ENCODE data around the gene UGT3A1.

DNA sequence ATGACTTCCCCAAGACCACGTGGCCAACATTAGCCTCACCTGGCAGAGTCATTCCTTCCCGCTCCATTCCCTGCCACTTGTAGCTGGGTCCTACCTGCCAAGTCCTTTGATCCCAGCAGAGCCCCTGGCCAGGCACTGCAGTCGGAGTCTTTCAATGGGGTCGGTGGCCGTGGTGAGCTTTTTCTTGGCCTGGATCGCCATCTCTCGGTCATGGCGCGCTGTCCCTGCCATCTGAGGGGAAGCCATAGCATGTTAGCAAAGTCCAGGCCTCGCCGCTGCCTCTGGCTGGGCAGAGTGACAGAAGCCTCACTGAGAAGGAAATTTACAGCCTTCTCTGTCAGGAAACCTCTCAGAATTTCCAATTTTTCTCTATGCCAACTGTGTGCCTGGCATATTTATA lies 70.3 kb downstream of the UGT3A1 start:
- TF ChIP-seq, protein P1, sequence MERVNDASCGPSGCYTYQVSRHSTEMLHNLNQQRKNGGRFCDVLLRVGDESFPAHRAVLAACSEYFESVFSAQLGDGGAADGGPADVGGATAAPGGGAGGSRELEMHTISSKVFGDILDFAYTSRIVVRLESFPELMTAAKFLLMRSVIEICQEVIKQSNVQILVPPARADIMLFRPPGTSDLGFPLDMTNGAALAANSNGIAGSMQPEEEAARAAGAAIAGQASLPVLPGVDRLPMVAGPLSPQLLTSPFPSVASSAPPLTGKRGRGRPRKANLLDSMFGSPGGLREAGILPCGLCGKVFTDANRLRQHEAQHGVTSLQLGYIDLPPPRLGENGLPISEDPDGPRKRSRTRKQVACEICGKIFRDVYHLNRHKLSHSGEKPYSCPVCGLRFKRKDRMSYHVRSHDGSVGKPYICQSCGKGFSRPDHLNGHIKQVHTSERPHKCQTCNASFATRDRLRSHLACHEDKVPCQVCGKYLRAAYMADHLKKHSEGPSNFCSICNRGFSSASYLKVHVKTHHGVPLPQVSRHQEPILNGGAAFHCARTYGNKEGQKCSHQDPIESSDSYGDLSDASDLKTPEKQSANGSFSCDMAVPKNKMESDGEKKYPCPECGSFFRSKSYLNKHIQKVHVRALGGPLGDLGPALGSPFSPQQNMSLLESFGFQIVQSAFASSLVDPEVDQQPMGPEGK (CRISPR knock-in tag; IDR thresholded peaks at IDR 0.05; ENCODE audit: borderline replicate concordance), result no peak
- TF ChIP-seq ZNF70 (CRISPR knock-in tag; IDR thresholded peaks at IDR 0.05) (no peak), ZNF8 (CRISPR knock-in tag; IDR thresholded peaks at IDR 0.05) (no peak), ZFP3 (CRISPR knock-in tag; IDR thresholded peaks at IDR 0.05) (no peak), ARNTL (CRISPR knock-in tag; IDR thresholded peaks at IDR 0.05; ENCODE audit: borderline replicate concordance, low read depth) (no peak), ISL1 (CRISPR knock-in tag; IDR thresholded peaks at IDR 0.05) (no peak), GLIS3 (CRISPR knock-in tag; IDR thresholded peaks at IDR 0.05) (no peak), ZFP30 (CRISPR knock-in tag; IDR thresholded peaks at IDR 0.05) (no peak), ESRRG (CRISPR knock-in tag; IDR thresholded peaks at IDR 0.05) (no peak), ZC3H10 (CRISPR knock-in tag; IDR thresholded peaks at IDR 0.05) (no peak)
- TF ChIP-seq, protein P2, sequence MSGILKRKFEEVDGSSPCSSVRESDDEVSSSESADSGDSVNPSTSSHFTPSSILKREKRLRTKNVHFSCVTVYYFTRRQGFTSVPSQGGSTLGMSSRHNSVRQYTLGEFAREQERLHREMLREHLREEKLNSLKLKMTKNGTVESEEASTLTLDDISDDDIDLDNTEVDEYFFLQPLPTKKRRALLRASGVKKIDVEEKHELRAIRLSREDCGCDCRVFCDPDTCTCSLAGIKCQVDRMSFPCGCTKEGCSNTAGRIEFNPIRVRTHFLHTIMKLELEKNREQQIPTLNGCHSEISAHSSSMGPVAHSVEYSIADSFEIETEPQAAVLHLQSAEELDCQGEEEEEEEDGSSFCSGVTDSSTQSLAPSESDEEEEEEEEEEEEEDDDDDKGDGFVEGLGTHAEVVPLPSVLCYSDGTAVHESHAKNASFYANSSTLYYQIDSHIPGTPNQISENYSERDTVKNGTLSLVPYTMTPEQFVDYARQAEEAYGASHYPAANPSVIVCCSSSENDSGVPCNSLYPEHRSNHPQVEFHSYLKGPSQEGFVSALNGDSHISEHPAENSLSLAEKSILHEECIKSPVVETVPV (CRISPR knock-in tag; IDR thresholded peaks at IDR 0.05), result no peak
